HG03175 (cell line): ENCODE data around the gene PDRG1.
A peak's percentile ranks its signal among the peaks of the same experiment; 100 is the strongest.

Experiments used
- ATAC-seq: cut with Tn5 transposase; IDR thresholded peaks from one replicate; pipeline ENCODE4 v1.9.1; 2021; ENCODE audit warnings: mild to moderate bottlenecking, moderate library complexity; ENCODE audit not compliant: unreplicated experiment

PDRG1 gene

GRCh38 chr20:31951530-31952453 lies at the start of gene PDRG1:
Gene PDRG1 (minus strand): TSS chr20:31952046. CDS start chr20:31951961, 85 bp downstream.
- peak; percentile 92 for ATAC-seq

GRCh38 chr20:31998246-31998645 lies 46.4 kb upstream of the PDRG1 start:
- ATAC-seq = no peak

GRCh38 chr20:31996996-31997395 lies 45.1 kb upstream of the PDRG1 start:
- ATAC-seq = no peak

GRCh38 chr20:31992086-31992485 lies 40.2 kb upstream of the PDRG1 start:
- ATAC-seq = no peak

- ATAC-seq = no peak
Measured at GRCh38 chr20:31991339-31991705, 39.5 kb upstream of the PDRG1 start.

DNA sequence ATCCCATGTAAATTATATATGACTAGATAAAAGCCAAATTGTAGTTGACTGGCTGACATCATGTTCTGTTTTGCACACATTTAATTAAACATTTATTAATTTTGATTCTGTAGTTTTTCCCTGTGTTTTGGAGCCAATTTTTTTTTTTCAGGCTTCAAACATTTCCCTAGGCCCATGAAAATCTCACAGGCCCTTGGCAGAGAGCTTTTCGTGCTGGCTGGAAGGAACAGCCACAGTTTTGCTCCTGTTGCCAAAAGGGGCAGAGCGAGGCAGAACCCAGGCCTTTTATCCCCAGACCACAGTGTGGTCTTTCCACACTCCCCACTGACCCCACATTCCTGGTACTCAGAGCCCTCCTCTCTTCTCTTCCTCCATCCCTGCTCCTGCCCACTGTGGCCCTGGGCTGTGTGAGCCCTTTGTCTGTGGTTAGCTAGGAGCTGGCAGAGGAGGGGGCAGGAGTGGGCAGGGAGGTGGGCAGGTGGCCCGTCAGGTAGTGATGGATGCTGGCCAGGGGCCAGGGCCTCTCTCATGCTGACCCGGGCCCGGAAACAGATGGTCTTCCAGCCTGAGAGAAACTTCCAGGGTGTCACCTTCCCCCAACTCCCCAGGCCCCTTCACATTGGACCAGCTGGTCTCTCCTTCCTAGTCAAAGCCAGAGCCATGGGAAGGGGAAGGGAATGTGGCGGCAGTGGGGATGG lies 38.9 kb upstream of the PDRG1 start:
- no peak for ATAC-seq

GRCh38 chr20:31989030-31989645 lies 37.3 kb upstream of the PDRG1 start:
- no peak for ATAC-seq

DNA sequence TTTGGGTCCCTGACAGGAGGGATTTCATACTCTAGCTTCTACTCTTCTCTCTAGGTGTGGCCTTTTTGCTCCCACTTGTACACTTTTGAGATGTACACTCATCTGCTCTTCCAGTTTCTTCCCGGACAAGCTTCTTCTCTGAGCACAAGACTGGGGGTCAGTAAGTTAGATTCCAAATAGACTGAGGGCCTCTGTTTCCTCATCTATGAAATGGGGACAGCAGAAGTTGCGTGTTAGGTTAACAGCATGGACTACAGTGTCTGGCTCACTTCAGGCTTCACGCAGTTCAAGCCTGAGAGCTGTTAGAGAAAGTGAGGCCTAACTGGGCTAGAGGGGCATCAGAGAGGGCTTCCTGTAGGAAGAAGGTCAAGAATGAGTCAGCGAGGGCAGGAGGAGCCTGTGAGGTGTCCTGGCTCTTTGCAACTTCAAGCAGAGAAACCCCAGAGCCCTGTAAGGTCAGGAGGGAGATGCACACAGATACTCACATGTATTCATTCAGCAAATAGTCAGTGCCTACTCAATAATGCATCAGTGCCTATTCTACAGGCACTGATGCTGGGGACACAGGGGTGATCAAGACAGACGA lies 36.7 kb upstream of the PDRG1 start:
- no peak for ATAC-seq

GRCh38 chr20:31987744-31988143 lies 35.9 kb upstream of the PDRG1 start:
- no peak for ATAC-seq

GRCh38 chr20:31984981-31985471 lies 33.2 kb upstream of the PDRG1 start:
- no peak for ATAC-seq

DNA sequence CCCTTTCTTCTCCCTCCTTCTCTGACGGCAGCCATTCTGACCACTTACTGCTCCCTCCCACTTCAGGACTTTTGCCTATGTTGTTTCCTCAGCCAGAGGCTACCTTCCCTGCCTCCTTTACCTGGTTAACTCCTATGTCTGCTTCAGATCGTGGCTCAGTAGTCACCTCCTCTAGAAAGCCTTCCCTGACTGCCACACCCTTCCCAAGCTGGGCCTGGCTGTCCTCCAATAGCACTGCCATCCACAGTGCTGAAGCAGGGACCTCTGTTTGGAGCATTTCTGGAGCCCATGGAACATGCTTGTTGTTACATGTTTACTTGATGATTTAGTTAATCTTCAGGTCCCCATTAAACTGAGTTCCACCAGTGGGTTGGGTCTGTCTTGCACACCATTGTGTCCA lies 29.9 kb upstream of the PDRG1 start:
- ATAC-seq = no peak

GRCh38 chr20:31979713-31980426 lies 28.0 kb upstream of the PDRG1 start:
- no peak for ATAC-seq

DNA sequence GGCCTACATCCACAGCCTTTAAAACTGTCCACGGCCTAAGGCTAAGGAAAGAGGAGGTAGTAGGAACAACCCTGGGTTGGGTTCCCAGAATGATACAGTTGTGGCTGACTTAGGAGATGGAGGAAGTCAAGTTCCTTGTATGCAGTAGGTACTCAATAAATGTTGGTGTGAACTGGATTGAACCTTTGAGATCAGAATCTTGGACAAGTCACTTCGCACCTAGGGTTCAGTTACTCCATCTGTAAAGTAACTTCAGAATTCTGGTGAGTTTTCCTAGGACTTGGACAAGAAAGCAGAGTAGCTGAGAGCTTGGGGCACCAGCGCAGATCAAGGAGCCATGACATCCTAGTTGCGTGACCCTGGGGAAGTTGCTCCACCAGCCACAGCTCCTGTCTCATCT lies 25.2 kb upstream of the PDRG1 start:
- ATAC-seq = no peak

GRCh38 chr20:31975874-31976273 lies 24.0 kb upstream of the PDRG1 start:
- no peak for ATAC-seq

DNA sequence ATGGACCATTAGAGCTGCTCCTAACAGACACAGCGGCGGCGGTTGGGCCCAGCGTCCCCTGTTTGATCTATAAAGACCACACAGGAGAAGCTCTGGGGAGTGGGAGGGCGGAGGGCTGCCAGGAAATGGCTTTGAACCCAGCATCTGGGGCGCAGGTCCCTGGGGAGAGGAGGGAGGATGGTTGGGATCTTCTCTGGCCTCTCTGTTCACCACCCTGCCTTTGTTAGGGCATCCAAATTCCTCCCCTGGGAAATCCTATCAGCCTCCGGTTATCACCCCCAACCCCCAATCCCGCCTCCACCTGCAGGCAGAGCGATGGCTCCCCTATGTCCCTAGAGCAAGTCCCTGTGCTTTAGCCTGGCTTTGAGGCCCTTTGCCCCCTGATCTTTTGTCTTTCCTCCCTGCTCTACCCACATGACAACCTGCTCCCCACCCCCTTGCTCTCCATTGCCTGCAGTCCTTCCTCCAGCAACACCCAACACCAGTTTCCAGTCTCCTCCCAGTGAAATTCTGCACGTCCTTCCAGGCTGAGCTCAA lies 23.2 kb upstream of the PDRG1 start:
- ATAC-seq = no peak

DNA sequence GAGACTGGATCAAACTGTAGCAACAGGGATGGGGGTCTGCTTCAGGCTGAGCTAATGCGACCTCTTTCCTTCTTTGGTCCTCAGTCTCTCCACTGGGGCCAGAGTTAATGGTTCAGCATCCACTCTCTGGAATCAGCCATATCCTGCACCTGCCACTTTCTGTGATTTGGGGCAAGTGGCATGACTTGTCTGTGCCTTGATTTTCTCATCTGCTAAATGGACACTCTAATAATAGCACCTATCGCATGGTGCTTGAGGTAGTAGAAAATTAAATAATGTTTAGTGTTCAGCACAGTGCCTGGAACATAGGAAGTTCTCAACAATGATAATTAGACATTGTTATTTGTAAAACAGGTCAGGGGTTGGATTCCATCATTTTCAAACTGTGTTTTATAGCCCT lies 22.4 kb upstream of the PDRG1 start:
- ATAC-seq = no peak

DNA sequence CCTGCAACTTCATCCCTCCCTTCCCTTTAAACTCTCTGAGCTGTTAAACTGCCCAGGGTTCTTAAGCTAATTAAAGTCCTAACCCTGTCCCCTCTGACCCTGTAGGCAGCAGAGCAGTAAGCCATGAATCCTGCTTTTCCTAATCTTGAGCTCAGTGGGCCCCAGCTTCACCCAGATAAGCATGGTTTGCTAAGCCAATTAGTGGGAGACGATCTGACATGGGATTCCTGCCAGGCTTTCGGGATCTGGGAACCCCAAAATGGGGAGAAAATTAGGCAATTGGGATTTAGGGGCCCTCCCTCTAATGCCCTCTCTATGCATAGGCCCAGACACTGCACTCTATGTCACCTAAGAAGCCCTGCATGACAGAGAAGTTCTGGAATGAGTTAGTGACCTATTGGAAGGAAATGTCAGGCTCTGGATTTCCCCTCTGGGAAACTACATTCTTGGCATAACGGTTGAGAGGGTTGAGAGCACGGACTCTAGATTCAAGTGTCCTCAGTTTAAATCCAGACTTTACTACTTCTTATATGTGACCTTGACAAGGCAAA lies 20.7 kb upstream of the PDRG1 start:
- ATAC-seq = no peak

DNA sequence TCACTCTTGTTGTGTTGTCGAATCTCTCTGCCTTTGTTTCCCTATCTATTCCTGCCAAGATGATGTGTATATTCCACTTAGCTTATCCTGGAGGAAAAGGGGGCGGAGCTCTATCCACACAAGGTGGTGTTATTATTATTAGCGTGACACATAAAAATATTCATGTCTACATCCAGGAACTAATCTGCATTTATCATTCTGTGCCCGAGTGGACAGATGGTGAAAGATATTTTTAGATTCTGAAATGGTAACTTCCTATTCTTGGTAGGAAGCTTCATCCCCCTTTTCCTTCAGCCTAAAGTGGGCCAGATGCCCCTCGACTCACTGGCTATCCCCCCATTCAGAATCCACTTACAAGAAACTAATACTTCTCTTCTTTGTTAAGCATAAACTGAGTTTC lies 18.1 kb upstream of the PDRG1 start:
- no peak for ATAC-seq

DNA sequence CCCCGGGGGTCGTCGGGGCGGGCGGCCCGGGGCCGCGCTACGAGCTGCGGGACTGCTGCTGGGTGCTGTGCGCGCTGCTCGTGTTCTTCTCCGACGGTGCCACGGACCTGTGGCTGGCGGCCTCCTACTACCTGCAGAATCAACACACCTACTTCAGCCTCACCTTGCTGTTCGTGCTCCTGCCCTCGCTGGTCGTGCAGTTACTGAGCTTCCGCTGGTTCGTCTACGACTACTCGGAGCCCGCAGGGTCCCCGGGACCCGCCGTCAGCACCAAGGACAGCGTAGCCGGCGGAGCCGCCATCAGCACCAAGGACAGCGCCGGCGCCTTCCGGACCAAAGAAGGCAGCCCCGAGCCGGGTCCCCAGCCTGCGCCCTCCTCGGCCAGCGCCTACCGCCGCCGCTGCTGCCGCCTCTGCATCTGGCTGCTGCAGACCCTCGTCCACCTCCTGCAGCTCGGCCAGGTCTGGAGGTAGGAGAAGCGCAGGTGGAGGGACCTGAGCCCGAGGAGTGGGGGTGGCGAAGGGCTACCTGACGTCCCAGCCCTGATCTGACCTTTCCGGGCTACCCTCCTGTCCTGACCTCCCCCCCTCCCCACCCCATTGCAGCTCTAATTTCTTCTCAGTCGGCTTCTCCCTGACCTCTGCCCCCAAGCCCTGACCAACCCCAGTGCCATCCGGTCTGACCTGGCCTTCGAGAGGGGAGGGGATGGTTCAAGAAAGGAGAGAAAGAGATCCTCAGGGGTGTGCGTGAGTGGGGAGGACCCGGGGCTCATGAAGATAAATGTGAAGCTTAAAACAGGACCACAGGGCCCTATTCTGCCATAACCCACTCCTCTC lies 16.7 kb upstream of the PDRG1 start:
- ATAC-seq = peak; percentile 56
